Endothelial cell (in vitro differentiated cells): ENCODE data around the gene NCR2. TPM values are rescaled to one million over a fixed set of nuclear protein-coding genes. Genes with fewer than 3 reads are reported as not detected.

Experiments
- DNase-seq: peaks from one replicate; pipeline ENCODE4 v3.0.0; 2021; ENCODE audit warnings: low spot score
- H3K27ac Mint-ChIP-seq: one replicate; pipeline ENCODE4 v1.8.0; 2021; ENCODE audit warnings: mixed read lengths, inconsistent platforms; ENCODE audit not compliant: unreplicated experiment
- H3K27me3 Mint-ChIP-seq: one replicate; pipeline ENCODE4 v1.8.0; 2021; ENCODE audit warnings: mild to moderate bottlenecking, moderate library complexity, mixed read lengths, inconsistent platforms; ENCODE audit not compliant: unreplicated experiment
- H3K36me3 Mint-ChIP-seq: one replicate; pipeline ENCODE4 v1.8.0; 2021; ENCODE audit warnings: mild to moderate bottlenecking, low read depth, mixed read lengths, inconsistent platforms; ENCODE audit not compliant: unreplicated experiment
- H3K4me1 Mint-ChIP-seq: one replicate; pipeline ENCODE4 v1.8.0; 2021; ENCODE audit warnings: mild to moderate bottlenecking, mixed read lengths, inconsistent platforms; ENCODE audit not compliant: unreplicated experiment
- H3K4me3 Mint-ChIP-seq: one replicate; pipeline ENCODE4 v1.8.0; 2021; ENCODE audit warnings: mild to moderate bottlenecking, mixed read lengths, inconsistent platforms; ENCODE audit not compliant: unreplicated experiment
- H3K9me3 Mint-ChIP-seq: one replicate; pipeline ENCODE4 v1.8.0; 2021; ENCODE audit warnings: mixed read lengths, inconsistent platforms; ENCODE audit not compliant: unreplicated experiment
- CTCF ChIP-seq: fragments of 200-600 bp; sonication (generic); IDR thresholded peaks from one replicate; pipeline ENCODE4 v1.5.0; 2021; ENCODE audit warnings: antibody characterized with exemption; ENCODE audit not compliant: unreplicated experiment
- total RNA-seq: library from RNA; stranded (reverse); fragmentation: NEBNext Ultra II Directional; extraction: Animal tissue kit (Norgen Biotek cat#: 25700); gene quantifications from one replicate; pipeline ENCODE4 v1.2.1, GENCODE V29; 2021; ENCODE audit not compliant: unreplicated experiment

Gene NCR2
- total RNA-seq, 1 donor from 2014 or later = not detected

GRCh38 chr6:41331401-41332150 lies 3.8 kb upstream of the NCR2 start:
- H3K4me1 Mint-ChIP-seq = no peaks in the 10 kb centered on the region
- H3K36me3 Mint-ChIP-seq = no peaks in the 10 kb centered on the region
- no peak for DNase-seq
- no peak for TF ChIP-seq CTCF
- no peak overlapping the region for H3K27ac Mint-ChIP-seq
- peaks cover 16% of the 10 kb centered on the region for H3K27me3 Mint-ChIP-seq
- no peak overlapping the region for H3K4me3 Mint-ChIP-seq
- H3K9me3 Mint-ChIP-seq = no peaks in the 10 kb centered on the region

DNA sequence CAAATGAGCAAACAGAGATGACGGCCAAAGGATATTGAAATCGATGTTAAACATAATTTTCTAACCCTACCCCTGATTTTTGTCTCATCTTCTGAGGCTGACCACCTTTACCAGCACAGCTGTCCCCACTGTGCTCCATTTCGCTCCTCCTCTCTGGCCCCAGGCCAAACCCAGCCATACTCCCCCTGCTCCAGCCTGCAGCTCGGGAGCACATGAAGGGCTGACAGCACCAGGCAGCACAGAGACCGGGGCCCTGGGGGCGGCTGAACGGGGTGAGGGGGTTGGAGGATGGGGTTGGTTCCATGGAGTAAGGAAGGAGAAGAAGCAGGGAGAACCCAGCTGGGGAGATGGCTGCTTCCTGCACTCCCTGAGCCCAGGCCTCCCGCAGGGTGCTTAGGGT lies 3.2 kb upstream of the NCR2 start:
- peaks cover 16% of the 10 kb centered on the region for H3K27me3 Mint-ChIP-seq
- H3K9me3 Mint-ChIP-seq = no peaks in the 10 kb centered on the region
- no peaks in the 10 kb centered on the region for H3K4me1 Mint-ChIP-seq
- no peak overlapping the region for H3K4me3 Mint-ChIP-seq
- TF ChIP-seq CTCF = no peak
- no peaks in the 10 kb centered on the region for H3K36me3 Mint-ChIP-seq
- no peak for DNase-seq
- H3K27ac Mint-ChIP-seq = no peak overlapping the region

GRCh38 chr6:41332842-41333736 lies 2.3 kb upstream of the NCR2 start:
- Mint-ChIP-seq H3K4me3 (no peak overlapping the region), H3K27ac (no peak overlapping the region), H3K9me3 (no peaks in the 10 kb centered on the region), H3K27me3 (peaks cover 16% of the 10 kb centered on the region), H3K4me1 (no peaks in the 10 kb centered on the region), H3K36me3 (no peaks in the 10 kb centered on the region)
- TF ChIP-seq CTCF = no peak
- no peak for DNase-seq

DNA sequence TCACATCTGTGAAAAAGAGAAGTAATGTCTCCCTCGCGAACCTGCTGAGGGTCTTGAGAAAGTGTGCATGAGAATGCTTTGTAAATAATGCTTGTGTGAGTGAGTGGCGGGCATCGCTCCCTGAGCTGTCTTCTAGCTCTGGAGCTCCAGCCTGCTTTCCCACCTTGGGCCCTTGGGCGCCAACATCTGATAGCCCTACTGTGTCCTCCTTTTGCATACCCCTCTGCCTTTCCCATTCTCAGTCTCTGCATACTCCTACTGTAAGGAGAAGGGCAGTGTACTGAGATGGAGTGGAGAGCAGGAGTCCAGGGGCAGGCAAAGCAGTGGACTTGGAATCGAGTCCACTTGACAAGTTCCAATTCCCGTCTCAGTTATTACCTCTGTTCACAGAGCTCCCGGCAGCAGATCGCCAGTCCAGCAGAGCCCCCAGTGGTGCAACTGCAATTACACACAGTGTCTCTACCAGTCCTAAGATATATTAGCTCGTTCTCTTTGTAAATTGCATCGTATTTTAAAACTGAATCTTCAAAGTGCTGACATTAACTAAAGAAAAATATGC lies 847 bp upstream of the NCR2 start:
- H3K4me3 Mint-ChIP-seq = no peak overlapping the region

More for the DNA sequence above, 847 bp upstream of the NCR2 start:
- Mint-ChIP-seq H3K27ac (no peak overlapping the region), H3K36me3 (no peaks in the 10 kb centered on the region), H3K4me1 (no peaks in the 10 kb centered on the region), H3K27me3 (peaks cover 14% of the 10 kb centered on the region), H3K9me3 (no peaks in the 10 kb centered on the region)
- TF ChIP-seq CTCF = no peak
- no peak for DNase-seq
